ENCODE measurements around the gene ADK. TPM values are rescaled to one million over a fixed set of nuclear protein-coding genes. Genes with fewer than 3 reads are reported as not detected.

ADK gene
- total RNA-seq, 1 experiment from 2014 or later, result 26.8 TPM

DNA sequence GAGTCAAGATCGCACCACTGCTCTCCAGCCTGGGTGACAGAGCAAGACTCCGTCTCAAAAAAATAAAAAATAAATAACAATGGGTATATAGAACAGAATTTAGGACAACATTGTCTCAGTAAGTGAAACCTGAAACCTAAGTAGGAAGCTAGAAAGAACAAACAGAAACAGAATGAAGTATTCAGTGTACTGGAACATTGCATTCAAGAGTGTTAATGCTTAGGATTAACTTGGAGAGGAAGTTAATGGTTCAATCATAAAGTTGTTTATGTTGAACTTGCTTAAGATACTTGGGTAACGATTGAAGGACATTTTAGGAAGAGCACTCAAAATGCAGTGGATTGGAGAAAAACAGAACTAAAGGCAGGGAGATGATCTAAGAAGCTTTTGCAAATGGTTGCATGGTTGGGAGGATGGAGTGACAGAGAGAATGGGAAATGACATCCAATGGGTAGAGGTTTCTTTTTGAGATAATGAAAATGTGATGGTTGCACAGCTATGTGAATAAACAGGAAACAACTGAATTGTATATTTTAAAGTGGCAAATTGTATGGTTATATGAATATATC lies 233.7 kb downstream of the ADK start:
- H3K4ac ChIP-seq (ENCODE audit: low read depth, low read length), result no peak overlapping the region
- H3K79me1 ChIP-seq (ENCODE audit: insufficient read depth, low read depth, low read length, poor library complexity, severe bottlenecking), result no peaks in the 10 kb centered on the region
- no peaks in the 10 kb centered on the region for H4K20me1 ChIP-seq (ENCODE audit: control insufficient read depth, insufficient read depth, insufficient read length)
- H2BK20ac ChIP-seq (ENCODE audit: low read depth, low read length, poor library complexity, severe bottlenecking), result no peak overlapping the region
- H3K9ac ChIP-seq (ENCODE audit: extremely low read depth, insufficient read length, low read length), result no peak overlapping the region
- no peak overlapping the region for H3K18ac ChIP-seq (ENCODE audit: insufficient read length, low read depth, low read length)
- Mint-ChIP-seq H3K36me3 (ENCODE audit: insufficient read depth in 1 of 3, low read depth in 3 of 3) (no peaks in the 10 kb centered on the region), H3K9me3 (no peaks in the 10 kb centered on the region), H3K4me3 (no peak overlapping the region), H3K27me3 (ENCODE audit: low read depth) (no peaks in the 10 kb centered on the region), H3K4me1 (no peaks in the 10 kb centered on the region; a peak in 1 of 4 replicates), H3K27ac (no peak overlapping the region; a peak in 3 of 7 replicates)
- no peaks in the 10 kb centered on the region for H3K9me3 ChIP-seq (ENCODE audit: control insufficient read depth, low read depth, low read length)
- no peak overlapping the region for H4K5ac ChIP-seq (ENCODE audit: insufficient read length, low read depth, low read length)
- H3K23me2 ChIP-seq (ENCODE audit: insufficient read length, low read depth, low read length, poor library complexity, severe bottlenecking), result no peaks in the 10 kb centered on the region
- TF ChIP-seq, protein P1, sequence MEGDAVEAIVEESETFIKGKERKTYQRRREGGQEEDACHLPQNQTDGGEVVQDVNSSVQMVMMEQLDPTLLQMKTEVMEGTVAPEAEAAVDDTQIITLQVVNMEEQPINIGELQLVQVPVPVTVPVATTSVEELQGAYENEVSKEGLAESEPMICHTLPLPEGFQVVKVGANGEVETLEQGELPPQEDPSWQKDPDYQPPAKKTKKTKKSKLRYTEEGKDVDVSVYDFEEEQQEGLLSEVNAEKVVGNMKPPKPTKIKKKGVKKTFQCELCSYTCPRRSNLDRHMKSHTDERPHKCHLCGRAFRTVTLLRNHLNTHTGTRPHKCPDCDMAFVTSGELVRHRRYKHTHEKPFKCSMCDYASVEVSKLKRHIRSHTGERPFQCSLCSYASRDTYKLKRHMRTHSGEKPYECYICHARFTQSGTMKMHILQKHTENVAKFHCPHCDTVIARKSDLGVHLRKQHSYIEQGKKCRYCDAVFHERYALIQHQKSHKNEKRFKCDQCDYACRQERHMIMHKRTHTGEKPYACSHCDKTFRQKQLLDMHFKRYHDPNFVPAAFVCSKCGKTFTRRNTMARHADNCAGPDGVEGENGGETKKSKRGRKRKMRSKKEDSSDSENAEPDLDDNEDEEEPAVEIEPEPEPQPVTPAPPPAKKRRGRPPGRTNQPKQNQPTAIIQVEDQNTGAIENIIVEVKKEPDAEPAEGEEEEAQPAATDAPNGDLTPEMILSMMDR (conservative IDR thresholded peaks at IDR 0.05), result no peak
- H2BK120ac ChIP-seq (ENCODE audit: low read depth, low read length, poor library complexity, severe bottlenecking), result no peak overlapping the region
- no peak overlapping the region for H2BK15ac ChIP-seq (ENCODE audit: low read depth, low read length)
- H3K4me2 ChIP-seq (ENCODE audit: insufficient read depth, insufficient read length, low read length), result no peak overlapping the region
- H3K27ac ChIP-seq (ENCODE audit: insufficient read length, low read depth, low read length), result no peak overlapping the region
- H3K27me3 ChIP-seq (ENCODE audit: insufficient read depth, low read length), result no peaks in the 10 kb centered on the region
- no peak for DNase-seq
- H2AFZ ChIP-seq (ENCODE audit: low read length), result no peak overlapping the region
- H4K91ac ChIP-seq (ENCODE audit: insufficient read length, low read depth, low read length), result no peak overlapping the region
- H3K14ac ChIP-seq (ENCODE audit: insufficient read depth, low read length), result no peak overlapping the region
- H3T11ph ChIP-seq (ENCODE audit: low read length), result no peak overlapping the region
- H2BK5ac ChIP-seq (ENCODE audit: insufficient read length, low read length), result no peak overlapping the region
- WGBS (ENCODE audit: extremely low coverage, insufficient read length, low lambda C conversion rate), result no CpG with 5 or more reads among the region's 3 CpGs
- no peak overlapping the region for H2BK12ac ChIP-seq (ENCODE audit: insufficient read length, low read depth, low read length)
- no peak overlapping the region for H4K8ac ChIP-seq (replicated peaks; ENCODE audit: insufficient read length, low read depth, low read length)
- no peaks in the 10 kb centered on the region for H3K79me2 ChIP-seq (ENCODE audit: insufficient read depth, low read length)
- H3K56ac ChIP-seq (ENCODE audit: insufficient read length, low read depth, low read length), result no peak overlapping the region
- no peaks in the 10 kb centered on the region for H3K4me1 ChIP-seq (ENCODE audit: insufficient read depth, low read length)
- no peak overlapping the region for H3K23ac ChIP-seq (ENCODE audit: insufficient read length, low read depth, low read length)
- H2AK5ac ChIP-seq (ENCODE audit: insufficient read length, low read length), result no peak overlapping the region
